ENCODE results near the gene SLC66A2. TPM values are rescaled to one million over a fixed set of nuclear protein-coding genes. Genes with fewer than 3 reads are reported as not detected.

The SLC66A2 gene
- total and polyA plus RNA-seq, 2 of the 13 experiments (the other 11 are each of a cell fraction or from before 2014, with no cell fraction given): 33.5 to 41.9 TPM

GRCh38 chr18:79933765-79934164, 17.7 kb downstream of the SLC66A2 start (continued):
- no peak for TF ChIP-seq AKNA (CRISPR knock-in tag; IDR thresholded peaks at IDR 0.05; ENCODE audit: borderline replicate concordance)
- no peak for TF ChIP-seq FOXO4 (CRISPR knock-in tag; conservative IDR thresholded peaks at IDR 0.05)
- TF ChIP-seq SMC3 (IDR thresholded peaks at IDR 0.05; ENCODE audit: low read length): peak; percentile 74
- no peak for TF ChIP-seq ZUFSP (CRISPR knock-in tag; IDR thresholded peaks at IDR 0.05; ENCODE audit: borderline replicate concordance)
- TF ChIP-seq POGZ (CRISPR knock-in tag; IDR thresholded peaks at IDR 0.05): no peak; the same call in 1 of the 2 replicates
- 0 out of 2 replicates have a peak, but pooled peaks have one; percentile 14 for TF ChIP-seq MIXL1 (CRISPR knock-in tag; IDR thresholded peaks at IDR 0.05)
- peak; percentile 50 for TF ChIP-seq FOSL2 (CRISPR knock-in tag; IDR thresholded peaks at IDR 0.05)
- TF ChIP-seq KLF11 (CRISPR knock-in tag; IDR thresholded peaks at IDR 0.05): no peak
- no peak for TF ChIP-seq CSRNP1 (CRISPR knock-in tag; IDR thresholded peaks at IDR 0.05)
- TF ChIP-seq SOX13 (IDR thresholded peaks at IDR 0.05): no peak
- 0 out of 4 replicates have a peak, but pooled peaks of 1 of the 2 experiments have one; percentile 19 for TF ChIP-seq SOX13 (CRISPR knock-in tag; conservative IDR thresholded peaks at IDR 0.05 in 1 of 2, IDR thresholded peaks at IDR 0.05 in 1 of 2)
- TF ChIP-seq FOXO1 (CRISPR knock-in tag; IDR thresholded peaks at IDR 0.05): peak; percentile 62; the same call in 1 of the 2 replicates
- TF ChIP-seq ZNF326 (CRISPR knock-in tag; IDR thresholded peaks at IDR 0.05; ENCODE audit: borderline replicate concordance): no peak
- TF ChIP-seq CC2D1A (CRISPR knock-in tag; IDR thresholded peaks at IDR 0.05): no peak
- 0 out of 2 replicates have a peak, but pooled peaks have one; percentile 60 for TF ChIP-seq CBX5 (CRISPR knock-in tag; IDR thresholded peaks at IDR 0.05; ENCODE audit: borderline replicate concordance)
- TF ChIP-seq IKZF5 (CRISPR knock-in tag; IDR thresholded peaks at IDR 0.05): peak; percentile 38; the same call in 1 of the 2 replicates
- no peak for TF ChIP-seq CREB1 (IDR thresholded peaks at IDR 0.05)
- TF ChIP-seq CREB1 (CRISPR knock-in tag; IDR thresholded peaks at IDR 0.05): no peak
- no peak for TF ChIP-seq ZNF564 (CRISPR knock-in tag; IDR thresholded peaks at IDR 0.05)
- 0 out of 2 replicates have a peak, but pooled peaks have one; percentile 23 for TF ChIP-seq ZNF331 (CRISPR knock-in tag; IDR thresholded peaks at IDR 0.05)
- no peak for TF ChIP-seq NR1H2 (CRISPR knock-in tag; IDR thresholded peaks at IDR 0.05; ENCODE audit: borderline replicate concordance, low read depth)
